ENCODE measurements around the gene EDAR. TPM values are rescaled to one million over a fixed set of nuclear protein-coding genes. Genes with fewer than 3 reads are reported as not detected.

Gene EDAR
- total RNA-seq, 4 donors from 2014 or later = 0.38 to 5.0 (median 0.88) TPM; not detected in 1

GRCh38 chr2:108910011-108910431 is 79.0 kb downstream of the EDAR start:
- Histone ChIP-seq H3K9me3 (no peaks in the 10 kb centered on the region), H3K27ac (no peak overlapping the region), H3K36me3 (no peaks in the 10 kb centered on the region), H3K4me3 (no peak overlapping the region), H3K4me1 (no peaks in the 10 kb centered on the region), H3K27me3 (no peaks in the 10 kb centered on the region)
- peak in 2 of 3 donors; percentile 21 to 29 for DNase-seq
- no peak for TF ChIP-seq CTCF (IDR thresholded peaks at IDR 0.05)
- TF ChIP-seq POLR2A (IDR thresholded peaks at IDR 0.05) = no peak

GRCh38 chr2:108909275-108909823 is 79.7 kb downstream of the EDAR start:
- no peak overlapping the region for H3K4me3 ChIP-seq
- no peak overlapping the region for H3K27ac ChIP-seq
- no peaks in the 10 kb centered on the region for H3K9me3 ChIP-seq
- H3K36me3 ChIP-seq = no peaks in the 10 kb centered on the region
- DNase-seq = peak in 1 of 3 donors; percentile 39
- no peaks in the 10 kb centered on the region for H3K4me1 ChIP-seq
- no peaks in the 10 kb centered on the region for H3K27me3 ChIP-seq
- TF ChIP-seq POLR2A (IDR thresholded peaks at IDR 0.05) (no peak), CTCF (IDR thresholded peaks at IDR 0.05) (no peak)

- no peaks in the 10 kb centered on the region for H3K9me3 ChIP-seq
- no peaks in the 10 kb centered on the region for H3K4me1 ChIP-seq
- TF ChIP-seq CTCF (IDR thresholded peaks at IDR 0.05) (no peak), POLR2A (IDR thresholded peaks at IDR 0.05) (no peak)
- H3K27ac ChIP-seq = no peak overlapping the region
- H3K4me3 ChIP-seq = no peak overlapping the region
- no peaks in the 10 kb centered on the region for H3K36me3 ChIP-seq
- no peak for DNase-seq
- H3K27me3 ChIP-seq = no peaks in the 10 kb centered on the region
These were observed 80.3 kb downstream of the EDAR start for GRCh38 chr2:108908713-108909070.

- Histone ChIP-seq H3K9me3 (no peaks in the 10 kb centered on the region), H3K27me3 (no peaks in the 10 kb centered on the region), H3K4me3 (no peak overlapping the region), H3K36me3 (no peaks in the 10 kb centered on the region), H3K4me1 (no peaks in the 10 kb centered on the region), H3K27ac (no peak overlapping the region)
- DNase-seq = peak in 2 of 3 donors; percentile 26 to 34
- TF ChIP-seq POLR2A (IDR thresholded peaks at IDR 0.05) (no peak), CTCF (IDR thresholded peaks at IDR 0.05) (no peak)
These were observed 81.0 kb downstream of the EDAR start for GRCh38 chr2:108907822-108908712.

- DNase-seq = no peak
These were observed 82.5 kb downstream of the EDAR start for GRCh38 chr2:108906403-108907077.

More at GRCh38 chr2:108906403-108907077, 82.5 kb downstream of the EDAR start:
- Histone ChIP-seq H3K36me3 (no peaks in the 10 kb centered on the region), H3K4me3 (no peak overlapping the region), H3K27ac (no peak overlapping the region), H3K4me1 (no peaks in the 10 kb centered on the region), H3K27me3 (no peaks in the 10 kb centered on the region), H3K9me3 (no peaks in the 10 kb centered on the region)
- TF ChIP-seq CTCF (IDR thresholded peaks at IDR 0.05) = no peak
- no peak for TF ChIP-seq POLR2A (IDR thresholded peaks at IDR 0.05)

Measured in Peyer's patch (tissue), 4 donors.